ENCODE data around the gene LAG3.

The LAG3 gene

GRCh38 chr12:6772726-6773589 is 638 bp downstream of the LAG3 start:
- DNase-seq: no peak

GRCh38 chr12:6773590-6774351 is 1.5 kb downstream of the LAG3 start:
- DNase-seq: no peak

DNA sequence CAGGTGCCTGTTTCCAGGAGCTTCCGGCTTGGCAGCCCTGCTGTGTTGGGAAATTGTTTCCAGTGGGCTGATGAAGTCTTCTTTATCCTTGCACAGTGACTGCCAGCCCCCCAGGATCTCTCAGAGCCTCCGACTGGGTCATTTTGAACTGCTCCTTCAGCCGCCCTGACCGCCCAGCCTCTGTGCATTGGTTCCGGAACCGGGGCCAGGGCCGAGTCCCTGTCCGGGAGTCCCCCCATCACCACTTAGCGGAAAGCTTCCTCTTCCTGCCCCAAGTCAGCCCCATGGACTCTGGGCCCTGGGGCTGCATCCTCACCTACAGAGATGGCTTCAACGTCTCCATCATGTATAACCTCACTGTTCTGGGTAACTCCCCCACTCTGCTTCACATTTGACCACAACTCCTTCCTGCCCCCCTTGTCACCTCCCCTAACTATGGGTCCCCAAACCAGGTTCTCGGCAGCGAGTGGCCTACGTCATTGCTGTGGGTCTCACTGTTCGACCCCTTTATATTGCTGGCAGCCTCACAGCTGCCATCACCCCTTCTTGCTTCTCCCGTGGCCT is 2.3 kb downstream of the LAG3 start:
- no peak for DNase-seq

DNA sequence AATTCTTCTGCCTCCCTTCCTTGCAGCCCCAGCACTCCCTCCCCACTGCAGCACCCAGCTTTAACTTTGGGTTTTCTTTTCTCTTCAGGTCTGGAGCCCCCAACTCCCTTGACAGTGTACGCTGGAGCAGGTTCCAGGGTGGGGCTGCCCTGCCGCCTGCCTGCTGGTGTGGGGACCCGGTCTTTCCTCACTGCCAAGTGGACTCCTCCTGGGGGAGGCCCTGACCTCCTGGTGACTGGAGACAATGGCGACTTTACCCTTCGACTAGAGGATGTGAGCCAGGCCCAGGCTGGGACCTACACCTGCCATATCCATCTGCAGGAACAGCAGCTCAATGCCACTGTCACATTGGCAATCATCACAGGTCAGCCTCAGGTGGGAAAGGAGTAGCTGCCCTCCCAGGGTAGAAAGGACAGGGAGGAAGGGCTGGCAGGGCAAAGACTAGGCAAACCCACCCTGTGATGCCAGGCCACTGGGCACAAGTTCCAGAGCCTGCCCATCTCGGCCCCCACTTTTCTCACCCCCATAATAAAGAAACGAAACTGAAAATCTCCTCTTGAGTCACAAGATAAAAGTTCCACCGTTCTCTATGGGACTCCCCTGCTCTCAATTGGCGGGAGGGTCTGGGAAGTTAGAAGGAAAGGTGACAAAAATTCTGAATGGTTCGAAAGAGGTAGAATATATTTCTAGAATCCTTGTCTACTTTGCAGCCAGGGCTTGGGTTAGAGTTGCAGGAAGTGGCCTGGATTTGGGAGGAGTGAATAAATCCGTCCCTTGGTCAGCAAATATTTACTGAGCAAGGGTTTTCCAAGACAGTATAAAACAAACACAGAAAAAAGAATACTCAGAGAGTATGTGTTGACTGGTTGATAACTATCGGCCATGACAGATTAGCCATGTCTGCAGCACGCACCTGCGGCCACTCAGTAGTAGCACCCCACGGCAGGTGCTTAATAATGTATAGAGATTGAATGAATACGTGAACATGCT is 3.2 kb downstream of the LAG3 start:
- no peak for DNase-seq

DNA sequence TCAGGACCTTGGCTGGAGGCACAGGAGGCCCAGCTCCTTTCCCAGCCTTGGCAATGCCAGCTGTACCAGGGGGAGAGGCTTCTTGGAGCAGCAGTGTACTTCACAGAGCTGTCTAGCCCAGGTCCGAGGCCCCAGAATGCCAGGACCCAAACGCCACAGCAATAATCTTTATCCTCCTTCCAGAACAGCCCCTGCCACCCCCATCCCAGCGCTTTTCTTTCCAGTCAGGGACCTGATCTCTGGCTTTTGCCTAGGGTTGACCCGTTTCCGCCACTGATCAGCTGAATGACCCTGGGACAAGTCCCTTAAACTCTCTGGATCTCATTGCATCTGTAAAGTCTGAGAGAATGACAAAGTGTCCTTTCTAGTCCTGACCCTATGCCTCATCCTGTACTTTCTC is 5.1 kb downstream of the LAG3 start:
- DNase-seq: no peak

DNA sequence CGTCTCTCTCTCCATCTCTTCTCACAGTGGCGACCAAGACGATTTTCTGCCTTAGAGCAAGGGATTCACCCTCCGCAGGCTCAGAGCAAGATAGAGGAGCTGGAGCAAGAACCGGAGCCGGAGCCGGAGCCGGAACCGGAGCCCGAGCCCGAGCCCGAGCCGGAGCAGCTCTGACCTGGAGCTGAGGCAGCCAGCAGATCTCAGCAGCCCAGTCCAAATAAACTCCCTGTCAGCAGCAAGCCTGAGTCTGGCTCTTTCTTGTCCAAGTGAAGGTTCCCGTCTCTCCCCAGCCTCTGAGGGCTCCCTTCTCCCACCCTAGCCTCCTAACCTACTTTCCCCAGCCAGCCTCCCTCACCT is 5.9 kb downstream of the LAG3 start:
- DNase-seq: peak; percentile 16

- DNase-seq: peak; percentile 94
These were observed 6.5 kb downstream of the LAG3 start for GRCh38 chr12:6778574-6779550.

DNA sequence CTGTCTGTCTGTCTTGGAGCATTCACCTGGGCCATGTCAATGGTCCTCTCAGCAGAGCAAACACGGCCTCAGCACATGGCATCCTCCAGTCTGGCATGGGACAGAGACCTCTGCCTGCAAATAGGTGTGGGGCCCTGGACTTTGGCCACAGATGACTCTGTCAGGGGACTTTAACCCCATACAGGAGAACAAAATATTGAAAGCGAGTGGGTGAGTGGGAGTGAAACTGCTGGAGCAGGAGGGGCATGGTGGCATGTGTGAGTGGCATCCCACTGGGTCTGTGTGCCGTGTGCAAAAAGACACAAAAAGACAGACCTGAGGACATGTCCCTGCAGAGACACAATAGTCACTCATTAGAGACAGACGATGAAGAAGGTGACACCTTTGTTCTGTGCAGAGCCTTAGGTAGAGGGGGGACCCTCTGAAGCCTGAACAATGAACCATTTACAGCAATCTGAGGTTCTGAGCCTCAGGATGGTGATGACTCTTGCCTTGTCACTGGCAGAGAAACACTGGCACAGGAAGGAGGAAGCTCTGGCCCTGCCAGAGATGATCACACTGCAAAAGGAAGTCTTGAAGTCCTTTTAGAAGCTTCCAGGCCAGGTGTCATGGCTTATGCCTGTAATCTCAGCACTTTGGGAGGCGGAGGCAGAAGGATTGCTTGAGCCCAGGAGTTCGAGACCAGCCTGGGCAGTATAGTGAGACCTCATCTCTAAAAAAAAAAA is 7.5 kb downstream of the LAG3 start:
- no peak for DNase-seq

GRCh38 chr12:6780573-6780972 is 8.3 kb downstream of the LAG3 start:
- DNase-seq: no peak

GRCh38 chr12:6782119-6782518 is 9.8 kb downstream of the LAG3 start:
- DNase-seq: no peak

DNA sequence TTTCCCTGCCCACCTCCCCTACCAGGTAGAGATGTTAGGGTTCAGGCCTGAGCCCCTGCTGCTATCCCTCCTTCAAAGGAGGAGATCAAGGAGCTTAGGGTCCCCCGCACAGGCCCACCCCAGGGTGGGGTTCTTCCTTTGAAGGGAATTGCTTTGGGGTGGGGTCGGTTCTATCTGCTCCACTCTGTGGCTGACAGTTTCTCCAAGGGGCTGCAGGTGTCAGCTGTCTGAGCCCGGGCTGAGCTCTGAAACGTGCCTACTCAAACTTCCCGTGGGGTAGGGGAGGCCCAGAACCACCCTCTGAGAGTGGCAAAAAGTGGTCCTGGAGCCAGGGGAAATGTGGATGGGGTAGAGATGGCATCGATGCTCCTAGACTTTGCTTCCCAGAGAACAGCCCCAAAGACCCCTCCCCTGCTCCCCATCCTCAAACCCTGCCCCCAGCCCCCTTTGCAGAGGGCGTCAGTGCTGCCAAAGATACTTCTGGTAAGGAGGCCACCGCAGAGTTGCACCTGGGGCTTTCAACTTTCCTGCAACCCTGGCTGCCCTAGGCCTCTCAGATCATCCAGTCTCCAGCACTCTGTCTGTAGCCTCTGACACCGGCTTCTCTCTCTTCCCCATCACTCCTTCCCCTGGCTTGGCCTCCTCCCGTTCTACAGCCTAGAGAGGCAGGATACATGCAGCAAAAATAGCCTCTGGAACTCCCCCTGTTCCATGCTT is 10.7 kb downstream of the LAG3 start:
- no peak for DNase-seq

- no peak for DNase-seq
These were observed 11.5 kb downstream of the LAG3 start for GRCh38 chr12:6783828-6784227.

GRCh38 chr12:6784296-6784695 is 12.0 kb downstream of the LAG3 start:
- no peak for DNase-seq

GRCh38 chr12:6784761-6785160 is 12.4 kb downstream of the LAG3 start:
- DNase-seq: no peak

DNA sequence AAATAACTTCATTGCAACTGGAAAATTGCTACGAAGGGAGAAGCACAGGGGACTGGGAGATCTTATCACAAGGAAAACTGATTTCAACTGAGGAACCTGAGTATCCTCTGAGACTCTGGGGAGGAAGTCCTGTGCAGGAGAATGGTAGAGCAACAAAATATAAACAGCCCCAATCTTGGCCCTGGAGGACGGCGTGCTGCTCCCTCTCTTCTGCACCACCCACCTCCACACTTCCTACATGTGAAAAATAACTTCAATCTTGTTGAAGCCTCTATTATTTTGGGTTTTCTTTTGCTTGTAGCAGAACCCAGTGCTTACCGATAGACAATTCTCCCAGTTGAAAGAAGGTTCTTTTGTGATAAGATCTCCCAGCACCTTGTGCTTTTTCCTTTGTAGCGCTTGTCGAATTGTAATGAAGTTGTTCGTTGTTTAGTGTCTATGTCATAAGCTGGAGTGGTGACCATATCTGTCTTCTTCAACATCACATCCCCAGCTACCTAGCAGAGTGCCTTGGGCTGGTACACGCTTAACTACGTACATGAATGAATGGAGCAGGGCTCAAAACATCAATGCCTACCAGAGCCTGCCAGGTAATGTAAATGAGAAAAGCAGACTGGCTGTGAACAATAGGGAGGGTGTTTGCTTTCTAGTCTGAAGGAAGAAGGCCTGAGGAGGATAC is 14.2 kb downstream of the LAG3 start:
- DNase-seq: no peak

DNA sequence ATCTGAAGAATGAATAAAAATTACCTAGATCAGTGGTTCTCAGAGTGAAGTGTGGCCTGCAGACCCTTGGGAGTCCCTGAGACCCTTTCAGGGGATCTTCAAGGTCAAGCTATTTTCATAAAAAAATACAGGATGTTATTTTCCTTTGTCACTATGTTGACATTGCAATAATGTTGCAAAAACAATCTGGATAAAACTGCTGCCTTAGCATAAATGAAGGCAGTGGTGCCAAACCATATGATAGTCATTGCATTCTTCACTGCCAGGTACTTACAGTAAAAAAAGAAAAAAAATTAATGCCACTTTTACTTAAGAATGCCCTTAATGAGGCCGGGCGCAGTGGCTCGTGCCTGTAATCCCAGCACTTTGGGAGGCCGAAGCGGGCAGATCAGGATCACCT is 15.0 kb downstream of the LAG3 start:
- DNase-seq: no peak

GRCh38 chr12:6788972-6789924 is 16.9 kb downstream of the LAG3 start, which contains the start of gene CD4:
TSS of gene CD4 (plus strand) at chr12:6789528. CDS start at chr12:6800139, 10,611 bp downstream.
- DNase-seq: no peak

- no peak for DNase-seq
These were observed 18.3 kb downstream of the LAG3 start for GRCh38 chr12:6790496-6791150.

Measured in EL (cell line).